Testis (tissue), 2 donors: ENCODE measurements around the gene VDR.
"Not testable (repeated sequence)": the region's sequence is repeated elsewhere in the genome, so short reads cannot be mapped to it uniquely, and the experiment has no call there.

Experiments
- CTCF ChIP-seq, 3 experiments: fragments of 450-650 bp in 2 of 3; fragments of 200-600 bp in 1 of 3; sonication (generic) in 1 of 3; IDR thresholded peaks; one replicate each; pipeline ENCODE4 v1.5.1; 2016 to 2019; ENCODE audit warnings: antibody characterized with exemption in 3 of 3, mild to moderate bottlenecking in 2 of 3, moderate library complexity in 1 of 3
- POLR2A ChIP-seq: fragments of 450-650 bp; IDR thresholded peaks from one replicate; pipeline ENCODE4 v1.6.1; 2017; ENCODE audit warnings: antibody characterized with exemption, mild to moderate bottlenecking, moderate library complexity

GRCh38 chr12:47815447-47815846, 89.3 kb downstream of the VDR start:
- not testable (repeated sequence) for TF ChIP-seq CTCF (IDR thresholded peaks at IDR 0.05); POLR2A
